IMR-90 (cell line): ENCODE measurements around the gene CEBPB. TPM values are rescaled to one million over a fixed set of nuclear protein-coding genes. Genes with fewer than 3 reads are reported as not detected.

Experiments used
- ATAC-seq: fragments of 200-7000 bp; cut with Tn5 transposase; 2 replicates; pipeline ENCODE4 v1.9.1; 2020; ENCODE audit warnings: low read depth, mild to moderate bottlenecking, moderate library complexity
- BruUV-seq: library from RNA; stranded (reverse); fragments of 400-500 nt; replicated peaks from 2 replicates; lab custom pipeline; 2021; lab: Mats Ljungman, UMichigan
- CTCF ChIA-PET: fragments of 300-600 bp; formaldehyde crosslinking; extraction: SDS; loops from one replicate; lab custom pipeline; 2021; ENCODE audit warnings: antibody characterized with exemption; lab: Yijun Ruan, JAX
- POLR2A ChIA-PET: fragments of 300-600 bp; sonication (Branson Sonifier 250); formaldehyde crosslinking; loops from one replicate; lab custom pipeline; 2022; ENCODE audit warnings: antibody characterized with exemption; ENCODE audit not compliant: unreplicated experiment; lab: Charles Lee
- DNase-seq: peaks from one replicate; pipeline ENCODE4 v3.0.0; 2013
- H2AFZ ChIP-seq: replicated peaks from 2 replicates; pipeline ENCODE3; 2013; ENCODE audit warnings: low read length, mild to moderate bottlenecking; ENCODE audit not compliant: poor library complexity
- H2AK5ac ChIP-seq: 2 replicates; pipeline ENCODE4 v1.6.1; 2013; ENCODE audit warnings: low read depth, low read length, inconsistent platforms
- H2AK9ac ChIP-seq: replicated peaks from 2 replicates; pipeline ENCODE3; 2013; ENCODE audit warnings: mild to moderate bottlenecking, low read depth, low read length, moderate library complexity; ENCODE audit not compliant: poor library complexity
- H2BK120ac ChIP-seq: 2 replicates; pipeline ENCODE4 v1.6.1; 2013; ENCODE audit warnings: low read depth, low read length, inconsistent platforms
- H2BK15ac ChIP-seq: 3 replicates; pipeline ENCODE4 v1.6.1; 2013; ENCODE audit warnings: low read depth, low read length, inconsistent platforms
- H2BK20ac ChIP-seq: 2 replicates; pipeline ENCODE4 v1.6.1; 2013; ENCODE audit warnings: low read depth, mild to moderate bottlenecking, inconsistent platforms, low read length, moderate library complexity
- H2BK5ac ChIP-seq: 2 replicates; pipeline ENCODE4 v1.6.1; 2013; ENCODE audit warnings: mild to moderate bottlenecking, low read depth, low read length, inconsistent platforms; ENCODE audit not compliant: poor library complexity, severe bottlenecking
- H3K14ac ChIP-seq: replicated peaks from 2 replicates; pipeline ENCODE4 v1.6.1; 2013; ENCODE audit warnings: low read depth, low read length, inconsistent platforms
- H3K18ac ChIP-seq: 2 replicates; pipeline ENCODE4 v1.6.1; 2013; ENCODE audit warnings: low read depth, low read length, control low read depth
- H3K23ac ChIP-seq: 2 replicates; pipeline ENCODE4 v1.6.1; 2013; ENCODE audit warnings: low read depth, low read length, inconsistent platforms
- H3K27ac ChIP-seq: 2 replicates; pipeline ENCODE4 v1.5.1; 2013; ENCODE audit warnings: mild to moderate bottlenecking, control low read depth, low read length; ENCODE audit not compliant: insufficient read depth
- H3K27me3 ChIP-seq: 2 replicates; pipeline ENCODE4 v1.6.1; 2013; ENCODE audit warnings: low read length; ENCODE audit not compliant: control insufficient read depth, insufficient read depth
- H3K36me3 ChIP-seq: 2 replicates; pipeline ENCODE4 v1.6.1; 2013; ENCODE audit warnings: low read length, mixed read lengths; ENCODE audit not compliant: control insufficient read depth, insufficient read depth
- H3K4ac ChIP-seq: 2 replicates; pipeline ENCODE4 v1.6.1; 2013; ENCODE audit warnings: low read depth, low read length, inconsistent platforms
- H3K4me1 ChIP-seq: 2 replicates; pipeline ENCODE4 v1.6.1; 2013; ENCODE audit warnings: low read length, mixed read lengths; ENCODE audit not compliant: control insufficient read depth, insufficient read depth
- H3K4me2 ChIP-seq: 2 replicates; pipeline ENCODE4 v1.6.1; 2013; ENCODE audit warnings: low read depth, mild to moderate bottlenecking, control low read depth, low read length, moderate library complexity
- H3K4me3 ChIP-seq: 2 replicates; pipeline ENCODE4 v1.5.1; 2013; ENCODE audit warnings: low read depth, mild to moderate bottlenecking, control low read depth, low read length, moderate library complexity; ENCODE audit not compliant: insufficient read depth
- H3K56ac ChIP-seq: 2 replicates; pipeline ENCODE4 v1.6.1; 2013; ENCODE audit warnings: low read length, inconsistent platforms; ENCODE audit not compliant: insufficient read depth; ENCODE audit errors: extremely low read depth
- H3K79me1 ChIP-seq, 2 experiments: 2 replicates each; pipeline ENCODE4 v1.6.1; 2013; ENCODE audit warnings: low read length in 2 of 2, inconsistent platforms in 1 of 2, low read depth in 1 of 2
- H3K9ac ChIP-seq: 2 replicates; pipeline ENCODE4 v1.6.1; 2013; ENCODE audit warnings: low read depth, low read length, control low read depth
- H3K9me1 ChIP-seq: 2 replicates; pipeline ENCODE4 v1.6.1; 2013; ENCODE audit warnings: low read length, inconsistent platforms; ENCODE audit not compliant: insufficient read depth
- H3K9me3 ChIP-seq: 2 replicates; pipeline ENCODE4 v1.6.1; 2013; ENCODE audit warnings: low read length; ENCODE audit not compliant: control insufficient read depth, insufficient read depth
- H4K20me1 ChIP-seq: 2 replicates; pipeline ENCODE4 v1.6.1; 2013; ENCODE audit warnings: low read length, inconsistent platforms; ENCODE audit not compliant: insufficient read depth
- H4K5ac ChIP-seq: 2 replicates; pipeline ENCODE4 v1.6.1; 2013; ENCODE audit warnings: mild to moderate bottlenecking, low read depth, low read length, control low read depth
- H4K8ac ChIP-seq, 2 experiments: 2 replicates each; pipeline ENCODE4 v1.6.1; 2013; ENCODE audit warnings: low read depth in 2 of 2, low read length in 2 of 2, control low read depth in 1 of 2, inconsistent platforms in 1 of 2
- H4K91ac ChIP-seq: 2 replicates; pipeline ENCODE4 v1.6.1; 2013; ENCODE audit warnings: low read depth, low read length, inconsistent platforms; ENCODE audit not compliant: insufficient read depth
- BHLHE40 ChIP-seq: fragments of 150-350 bp; IDR thresholded peaks from 2 replicates; pipeline ENCODE4 v1.6.1; 2016; ENCODE audit warnings: mild to moderate bottlenecking, low read depth, low read length
- CEBPB ChIP-seq: IDR thresholded peaks from 2 replicates; pipeline ENCODE4 v1.6.1; 2012; ENCODE audit warnings: low read depth, low read length, improper control_type of control experiment
- CHD1 ChIP-seq: IDR thresholded peaks from 2 replicates; pipeline ENCODE4 v1.6.1; 2012; ENCODE audit warnings: low read depth, low read length, improper control_type of control experiment
- CTCF ChIP-seq: conservative IDR thresholded peaks from 2 replicates; pipeline ENCODE4 v1.5.1; 2012; ENCODE audit warnings: mild to moderate bottlenecking, low read depth, low read length, improper control_type of control experiment
- FOS ChIP-seq: fragments of 150-350 bp; IDR thresholded peaks from 2 replicates; pipeline ENCODE4 v1.6.1; 2016; ENCODE audit warnings: low read depth, low read length
- MAFK ChIP-seq: IDR thresholded peaks from 2 replicates; pipeline ENCODE4 v1.6.1; 2012; ENCODE audit warnings: low read depth, low read length, improper control_type of control experiment
- MAZ ChIP-seq: IDR thresholded peaks from 2 replicates; pipeline ENCODE4 v1.6.1; 2012; ENCODE audit warnings: low read depth, mild to moderate bottlenecking, low read length, improper control_type of control experiment, moderate library complexity, borderline replicate concordance
- MXI1 ChIP-seq: IDR thresholded peaks from 2 replicates; pipeline ENCODE4 v1.6.1; 2012; ENCODE audit warnings: low read depth, mild to moderate bottlenecking, low read length, moderate library complexity, borderline replicate concordance
- NFE2L2 ChIP-seq: fragments of 150-350 bp; IDR thresholded peaks from 2 replicates; pipeline ENCODE4 v1.6.1; 2016; ENCODE audit warnings: low read depth, mild to moderate bottlenecking, low read length
- POLR2A ChIP-seq: IDR thresholded peaks from 2 replicates; pipeline ENCODE4 v1.6.1; 2012; ENCODE audit warnings: mild to moderate bottlenecking, low read depth, low read length
- RAD21 ChIP-seq: IDR thresholded peaks from 2 replicates; pipeline ENCODE4 v1.6.1; 2012; ENCODE audit warnings: low read length, improper control_type of control experiment
- RFX5 ChIP-seq: IDR thresholded peaks from 2 replicates; pipeline ENCODE4 v1.8.0; 2012; ENCODE audit warnings: low read depth, mild to moderate bottlenecking, low read length, moderate library complexity
- USF2 ChIP-seq: fragments of 150-350 bp; IDR thresholded peaks from 2 replicates; pipeline ENCODE4 v1.6.1; 2017; ENCODE audit warnings: mild to moderate bottlenecking, antibody characterized with exemption, low read length, low read depth
- WGBS, 2 experiments: methylation state at CpG; one replicate each; pipeline versions ENCODE4 v1.1.5 to v1.1.7; 2013; ENCODE audit warnings: missing lambda C conversion rate in 2 of 2; ENCODE audit not compliant: insufficient read length in 1 of 2; ENCODE audit errors: extremely low coverage in 2 of 2; 5-methylcytosine and 5-hydroxymethylcytosine counted together
- dilution Hi-C: fragments of 300-500 bp; cut with HindIII; formaldehyde crosslinking; loops from one replicate; pipeline ENCODE4 v1.14.3; 2018; ENCODE audit warnings: low sequenced_read_pairs; ENCODE audit not compliant: unreplicated experiment
- in situ Hi-C: fragments of 300-500 bp; cut with MboI; formaldehyde crosslinking; loops from 3 replicates; pipeline ENCODE4 v1.14.3; 2019; ENCODE audit warnings: low sequenced_read_pairs, inconsistent platforms, mixed read lengths
- intact Hi-C: fragments of 100-400 bp; cut with micrococcal nuclease; formaldehyde crosslinking; loops from 2 replicates; pipeline ENCODE4 v1.10.0; 2022
- polyA plus RNA-seq, 3 experiments: library from polyadenylated mRNA; depleted of rRNA; stranded (reverse); fragments of >200 nt; gene quantifications; 2 replicates each; pipeline ENCODE4 v1.2.3, GENCODE V29; 2012; ENCODE audit warnings: low replicate concordance in 1 of 3
- total RNA-seq: library from RNA; depleted of rRNA; stranded (reverse); fragments of >200 nt; gene quantifications from 2 replicates; pipeline ENCODE4 v1.2.3, GENCODE V29; 2012

The CEBPB gene
- total and polyA plus RNA-seq, 2 of the 4 experiments (the other 2 are of a cell fraction): 3.4 to 17.4 TPM

- TF ChIP-seq CEBPB (no peak), CHD1 (no peak)
Observed at GRCh38 chr20:50203951-50204937, 13.6 kb downstream of the CEBPB start (continued).

GRCh38 chr20:50207026-50207425 lies 16.4 kb downstream of the CEBPB start:
- H3K18ac ChIP-seq: no peak overlapping the region
- DNase-seq (no peak), ATAC-seq (no peak)
- ChIA-PET POLR2A (no interaction called here), CTCF (no interaction called here)
- H3K4ac ChIP-seq: no peak overlapping the region
- H3K14ac ChIP-seq: no peak overlapping the region
- dilution Hi-C loops (no loop called here), intact Hi-C loops (no loop called here), in situ Hi-C loops (no loop called here)
- H4K8ac ChIP-seq: no peak overlapping the region
- no peaks in the 10 kb centered on the region for H4K20me1 ChIP-seq
- H3K4me3 ChIP-seq: no peak overlapping the region
- H3K9me1 ChIP-seq: no peaks in the 10 kb centered on the region
- no peak overlapping the region for H2AK9ac ChIP-seq
- H2AK5ac ChIP-seq: no peak overlapping the region
- H3K9me3 ChIP-seq: peaks cover 3% of the 10 kb centered on the region; the same call in 1 of the 2 replicates
- H3K79me1 ChIP-seq: no peaks in the 10 kb centered on the region; a peak in 1 of 4 replicates
- no peak overlapping the region for H2BK20ac ChIP-seq
- no peak overlapping the region for H2BK15ac ChIP-seq
- no peak overlapping the region for H3K27ac ChIP-seq
- no peak overlapping the region for H2BK5ac ChIP-seq
- no peak overlapping the region for H3K56ac ChIP-seq
- no peak overlapping the region for H3K4me2 ChIP-seq
- H3K36me3 ChIP-seq: no peaks in the 10 kb centered on the region
- H2BK120ac ChIP-seq: no peak overlapping the region
- WGBS, 2 experiments: no CpG with 5 or more reads among the region's 1 CpG
- no TSS peak for BruUV-seq
- no peak overlapping the region for H4K91ac ChIP-seq
- H3K4me1 ChIP-seq: no peaks in the 10 kb centered on the region
- H3K27me3 ChIP-seq: no peaks in the 10 kb centered on the region
- H3K23ac ChIP-seq: no peak overlapping the region
- H3K9ac ChIP-seq: no peak overlapping the region
- H2AFZ ChIP-seq: no peak overlapping the region
- H4K5ac ChIP-seq: no peak overlapping the region
- TF ChIP-seq NFE2L2 (no peak), POLR2A (no peak), MAFK (no peak), BHLHE40 (no peak), RFX5 (no peak), RAD21 (no peak), USF2 (no peak), FOS (no peak), MXI1 (no peak), CTCF (no peak), MAZ (no peak)
